Calu3 (cell line): ENCODE results near the gene MYLK. TPM values are rescaled to one million over a fixed set of nuclear protein-coding genes. Genes with fewer than 3 reads are reported as not detected.

Experiments
- BruUV-seq: library from RNA; stranded (reverse); fragments of 400-500 nt; replicated peaks from 2 replicates; lab custom pipeline; 2021; lab: Mats Ljungman, UMichigan
- CTCF ChIA-PET: fragments of 300-600 bp; sonication (Branson Sonifier 250); formaldehyde crosslinking; loops from one replicate; lab custom pipeline; 2022; ENCODE audit warnings: antibody characterized with exemption; lab: Charles Lee
- DNase-seq: peaks from one replicate; pipeline ENCODE4 v3.0.0; 2022
- H3K27ac Mint-ChIP-seq: one replicate; pipeline ENCODE4 v1.8.0; 2022; ENCODE audit warnings: mixed read lengths; ENCODE audit not compliant: unreplicated experiment
- H3K27me3 Mint-ChIP-seq: one replicate; pipeline ENCODE4 v1.8.0; 2022; ENCODE audit warnings: mixed read lengths; ENCODE audit not compliant: unreplicated experiment
- H3K36me3 Mint-ChIP-seq: one replicate; pipeline ENCODE4 v1.8.0; 2022; ENCODE audit warnings: mild to moderate bottlenecking, moderate library complexity, mixed read lengths; ENCODE audit not compliant: insufficient read depth, unreplicated experiment
- H3K4me1 Mint-ChIP-seq: one replicate; pipeline ENCODE4 v1.8.0; 2022; ENCODE audit warnings: mild to moderate bottlenecking, low read depth, mixed read lengths; ENCODE audit not compliant: unreplicated experiment
- H3K4me3 Mint-ChIP-seq: one replicate; pipeline ENCODE4 v1.8.0; 2022; ENCODE audit warnings: mild to moderate bottlenecking, low read depth, moderate library complexity, mixed read lengths; ENCODE audit not compliant: unreplicated experiment
- H3K9me3 Mint-ChIP-seq: one replicate; pipeline ENCODE4 v1.8.0; 2022; ENCODE audit warnings: low read depth, mixed read lengths; ENCODE audit not compliant: unreplicated experiment
- CTCF ChIP-seq: fragments of 200-600 bp; IDR thresholded peaks from one replicate; pipeline ENCODE4 v1.8.0; 2022; ENCODE audit warnings: antibody characterized with exemption; ENCODE audit not compliant: unreplicated experiment
- intact Hi-C: fragments of 100-400 bp; cut with micrococcal nuclease; formaldehyde crosslinking; loops from one replicate; pipeline ENCODE4 v1.10.0; 2022; ENCODE audit not compliant: unreplicated experiment
- total RNA-seq: library from RNA; stranded (reverse); gene quantifications from 2 replicates; pipeline ENCODE4 v1.2.3, GENCODE V29; 2022

Gene MYLK
- total RNA-seq, 1 experiment from 2014 or later: 10.7 TPM

GRCh38 chr3:123656691-123657090 lies 227.4 kb downstream of the MYLK start:
- CTCF ChIA-PET: no interaction called here
- H3K4me3 Mint-ChIP-seq: no peak overlapping the region
- H3K27me3 Mint-ChIP-seq: no peaks in the 10 kb centered on the region
- H3K27ac Mint-ChIP-seq: no peak overlapping the region
- no peaks in the 10 kb centered on the region for H3K36me3 Mint-ChIP-seq
- intact Hi-C loops: no loop called here
- no peaks in the 10 kb centered on the region for H3K9me3 Mint-ChIP-seq
- no peak for TF ChIP-seq CTCF
- BruUV-seq: no TSS peak
- peak; percentile 4 for DNase-seq
- H3K4me1 Mint-ChIP-seq: peaks cover 5% of the 10 kb centered on the region

- CTCF ChIA-PET: no interaction called here
- no TSS peak for BruUV-seq
- H3K4me1 Mint-ChIP-seq: peaks cover 5% of the 10 kb centered on the region
- no peak overlapping the region for H3K27ac Mint-ChIP-seq
- intact Hi-C loops: no loop called here
- no peak for DNase-seq
- no peaks in the 10 kb centered on the region for H3K27me3 Mint-ChIP-seq
- TF ChIP-seq CTCF: no peak
- H3K4me3 Mint-ChIP-seq: no peak overlapping the region
- H3K9me3 Mint-ChIP-seq: no peaks in the 10 kb centered on the region
- no peaks in the 10 kb centered on the region for H3K36me3 Mint-ChIP-seq
Measured at GRCh38 chr3:123656274-123656673, 227.9 kb downstream of the MYLK start.

GRCh38 chr3:123655400-123655799 lies 228.7 kb downstream of the MYLK start:
- Mint-ChIP-seq H3K4me3 (no peak overlapping the region), H3K27me3 (no peaks in the 10 kb centered on the region), H3K36me3 (no peaks in the 10 kb centered on the region), H3K9me3 (no peaks in the 10 kb centered on the region), H3K4me1 (peaks cover 5% of the 10 kb centered on the region), H3K27ac (no peak overlapping the region)
- intact Hi-C loops: no loop called here
- DNase-seq: no peak
- no peak for TF ChIP-seq CTCF
- no TSS peak for BruUV-seq
- CTCF ChIA-PET: no interaction called here

- no peaks in the 10 kb centered on the region for H3K36me3 Mint-ChIP-seq
- no peak overlapping the region for H3K27ac Mint-ChIP-seq
- no TSS peak for BruUV-seq
- DNase-seq: no peak
- no peaks in the 10 kb centered on the region for H3K9me3 Mint-ChIP-seq
- intact Hi-C loops: loop anchor here (2.0 to 5.0 kb wide), 3 partner anchors 49 to 424 kb away; no protein-coding TSS in a partner anchor
- no peaks in the 10 kb centered on the region for H3K27me3 Mint-ChIP-seq
- peaks cover 5% of the 10 kb centered on the region for H3K4me1 Mint-ChIP-seq
- CTCF ChIA-PET: interaction anchor here (0.7 to 2.5 kb wide), 4 partner anchors 54 to 895 kb away, joined by 3 to 12 read pairs (median 4); no protein-coding TSS in a partner anchor
- TF ChIP-seq CTCF: no peak
- no peak overlapping the region for H3K4me3 Mint-ChIP-seq
Measured at GRCh38 chr3:123653221-123653682, 230.9 kb downstream of the MYLK start.
